ENCODE results near the gene ABCC4. TPM values are rescaled to one million over a fixed set of nuclear protein-coding genes. Genes with fewer than 3 reads are reported as not detected.

Gene ABCC4
- total RNA-seq, 2 donors from 2014 or later: 119 to 144 TPM

GRCh38 chr13:94974015-94974951, 327.0 kb downstream of the ABCC4 start:
- Histone ChIP-seq H3K4me1 (ENCODE audit: control insufficient read depth, insufficient read depth, low read length) (peaks cover 6% of the 10 kb centered on the region), H3K27ac (ENCODE audit: low read depth, low read length) (no peak overlapping the region), H3K9me3 (ENCODE audit: control insufficient read depth, low read length) (no peaks in the 10 kb centered on the region), H3K4me3 (ENCODE audit: low read length) (no peak overlapping the region), H3K27me3 (ENCODE audit: control insufficient read depth, insufficient read depth, low read length, poor library complexity, severe bottlenecking) (peaks cover 14% of the 10 kb centered on the region), H3K9ac (ENCODE audit: extremely low read depth, low read length, poor library complexity, severe bottlenecking) (no peak overlapping the region), H3K36me3 (ENCODE audit: control insufficient read depth, insufficient read depth, low read length) (no peaks in the 10 kb centered on the region)
- TF ChIP-seq, protein P1, sequence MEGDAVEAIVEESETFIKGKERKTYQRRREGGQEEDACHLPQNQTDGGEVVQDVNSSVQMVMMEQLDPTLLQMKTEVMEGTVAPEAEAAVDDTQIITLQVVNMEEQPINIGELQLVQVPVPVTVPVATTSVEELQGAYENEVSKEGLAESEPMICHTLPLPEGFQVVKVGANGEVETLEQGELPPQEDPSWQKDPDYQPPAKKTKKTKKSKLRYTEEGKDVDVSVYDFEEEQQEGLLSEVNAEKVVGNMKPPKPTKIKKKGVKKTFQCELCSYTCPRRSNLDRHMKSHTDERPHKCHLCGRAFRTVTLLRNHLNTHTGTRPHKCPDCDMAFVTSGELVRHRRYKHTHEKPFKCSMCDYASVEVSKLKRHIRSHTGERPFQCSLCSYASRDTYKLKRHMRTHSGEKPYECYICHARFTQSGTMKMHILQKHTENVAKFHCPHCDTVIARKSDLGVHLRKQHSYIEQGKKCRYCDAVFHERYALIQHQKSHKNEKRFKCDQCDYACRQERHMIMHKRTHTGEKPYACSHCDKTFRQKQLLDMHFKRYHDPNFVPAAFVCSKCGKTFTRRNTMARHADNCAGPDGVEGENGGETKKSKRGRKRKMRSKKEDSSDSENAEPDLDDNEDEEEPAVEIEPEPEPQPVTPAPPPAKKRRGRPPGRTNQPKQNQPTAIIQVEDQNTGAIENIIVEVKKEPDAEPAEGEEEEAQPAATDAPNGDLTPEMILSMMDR (conservative IDR thresholded peaks at IDR 0.05): no peak
- Mint-ChIP-seq H3K27ac (no peak overlapping the region), H3K27me3 (ENCODE audit: insufficient read depth) (peaks cover 22% of the 10 kb centered on the region), H3K36me3 (ENCODE audit: low read depth) (no peaks in the 10 kb centered on the region), H3K9me3 (no peaks in the 10 kb centered on the region), H3K4me3 (no peak overlapping the region), H3K4me1 (peaks cover 5% of the 10 kb centered on the region)
- 86 to 88% methylated on average over 6 to 7 of the region's 7 CpGs for WGBS, 2 experiments (ENCODE audit: insufficient coverage in 1 of 2, insufficient read length in 1 of 2)
- DNase-seq: no peak

GRCh38 chr13:94972262-94972661, 329.0 kb downstream of the ABCC4 start:
- H3K27me3 ChIP-seq (ENCODE audit: control insufficient read depth, insufficient read depth, low read length, poor library complexity, severe bottlenecking): peaks cover 31% of the 10 kb centered on the region
- Mint-ChIP-seq H3K9me3 (no peaks in the 10 kb centered on the region), H3K27me3 (ENCODE audit: insufficient read depth) (peaks cover 24% of the 10 kb centered on the region), H3K27ac (no peak overlapping the region), H3K36me3 (ENCODE audit: low read depth) (no peaks in the 10 kb centered on the region), H3K4me1 (peaks cover 12% of the 10 kb centered on the region), H3K4me3 (no peak overlapping the region)
- no peak for DNase-seq
- H3K9me3 ChIP-seq (ENCODE audit: control insufficient read depth, low read length): no peaks in the 10 kb centered on the region
- peaks cover 8% of the 10 kb centered on the region for H3K4me1 ChIP-seq (ENCODE audit: control insufficient read depth, insufficient read depth, low read length)
- no peaks in the 10 kb centered on the region for H3K36me3 ChIP-seq (ENCODE audit: control insufficient read depth, insufficient read depth, low read length)
- no peak overlapping the region for H3K4me3 ChIP-seq (ENCODE audit: low read length)
- TF ChIP-seq, protein P1 (conservative IDR thresholded peaks at IDR 0.05): no peak
- no peak overlapping the region for H3K9ac ChIP-seq (ENCODE audit: extremely low read depth, low read length, poor library complexity, severe bottlenecking)
- WGBS, 2 experiments (ENCODE audit: insufficient coverage in 1 of 2, insufficient read length in 1 of 2): 87 to 90% methylated on average over 4 of the region's 4 CpGs
- H3K27ac ChIP-seq (ENCODE audit: low read depth, low read length): no peak overlapping the region
